GM18861 (cell line): Measurements from ENCODE around the gene HOXB4.

ENCODE experiments used
- ATAC-seq: cut with Tn5 transposase; IDR thresholded peaks from one replicate; pipeline ENCODE4 v1.9.1; 2021; ENCODE audit not compliant: unreplicated experiment

The HOXB4 gene

DNA sequence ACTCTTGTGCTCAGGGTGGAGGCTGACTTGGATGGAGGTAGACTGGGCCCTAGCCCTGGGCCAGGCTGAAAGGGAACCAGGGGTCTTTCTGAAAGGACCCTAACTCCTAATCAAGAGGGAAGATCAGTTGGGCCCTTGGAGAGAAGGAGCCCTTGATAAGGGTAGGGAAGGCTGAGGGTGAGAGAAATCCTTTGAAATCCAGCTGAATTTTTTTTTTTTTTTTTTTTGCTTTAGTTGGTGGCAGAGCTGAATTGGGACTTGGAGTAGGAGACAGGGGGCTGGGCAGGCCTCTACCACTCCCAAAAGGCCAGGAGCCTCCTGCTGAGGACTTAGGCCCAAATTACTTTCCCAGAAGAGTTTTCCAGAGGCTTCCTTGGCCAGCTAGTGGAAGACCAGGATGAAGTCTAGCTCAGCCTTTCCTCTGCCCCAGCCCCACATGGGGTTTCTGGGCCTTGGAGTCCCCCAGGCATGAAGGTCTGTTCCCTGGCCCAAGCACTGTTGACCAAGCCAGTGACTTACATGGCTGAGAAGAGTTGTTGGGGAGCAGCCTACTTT is 12.5 kb upstream of the HOXB4 start:
- ATAC-seq: no peak

DNA sequence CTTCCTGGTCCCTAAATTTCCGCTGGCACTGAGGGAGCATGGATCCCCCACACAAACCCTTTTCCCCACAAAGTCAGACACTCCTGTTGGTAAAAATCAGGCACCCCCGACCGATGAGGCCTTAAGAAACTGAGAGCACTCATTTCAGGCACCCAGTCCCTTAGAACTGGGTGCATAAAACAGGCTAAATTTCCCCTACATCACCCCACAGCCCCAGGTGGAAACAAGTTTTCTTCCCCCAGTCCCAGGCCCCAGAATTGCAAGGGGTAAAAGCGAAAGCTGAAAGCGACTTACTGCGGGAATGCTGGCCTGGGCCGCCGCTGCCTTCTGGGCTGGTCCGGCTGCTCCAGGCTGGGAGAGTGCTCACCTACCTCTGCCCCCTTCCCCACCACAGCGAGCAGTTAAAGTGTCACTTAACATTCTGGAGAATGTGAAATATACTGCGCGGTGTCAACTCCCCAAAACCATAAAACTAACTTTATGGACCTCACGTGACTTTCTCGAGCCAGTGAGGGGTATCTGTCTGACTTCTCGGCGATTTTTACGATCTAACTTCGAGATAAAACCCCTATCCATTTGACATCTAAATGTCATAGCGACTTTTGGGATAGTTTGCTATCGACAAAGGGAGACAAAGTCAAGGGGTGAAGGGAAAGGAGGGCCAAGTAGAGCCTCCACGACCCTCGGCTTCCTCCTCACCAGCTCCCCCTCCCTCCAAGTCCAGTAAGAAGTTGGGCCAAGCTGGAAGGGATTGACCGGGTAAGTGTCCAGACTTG is 11.9 kb upstream of the HOXB4 start, which contains the start of gene HOXB3:
Gene HOXB3, minus strand, starts transcription at position 411 of the 776 bp plus-strand sequence. CDS start 37,767 bp downstream, outside the sequence.
- ATAC-seq: no peak

GRCh38 chr17:48589060-48589830 is 11.1 kb upstream of the HOXB4 start:
- no peak for ATAC-seq

GRCh38 chr17:48588528-48588927 is 10.4 kb upstream of the HOXB4 start:
- no peak for ATAC-seq

GRCh38 chr17:48588074-48588415 is 9.9 kb upstream of the HOXB4 start:
- no peak for ATAC-seq

DNA sequence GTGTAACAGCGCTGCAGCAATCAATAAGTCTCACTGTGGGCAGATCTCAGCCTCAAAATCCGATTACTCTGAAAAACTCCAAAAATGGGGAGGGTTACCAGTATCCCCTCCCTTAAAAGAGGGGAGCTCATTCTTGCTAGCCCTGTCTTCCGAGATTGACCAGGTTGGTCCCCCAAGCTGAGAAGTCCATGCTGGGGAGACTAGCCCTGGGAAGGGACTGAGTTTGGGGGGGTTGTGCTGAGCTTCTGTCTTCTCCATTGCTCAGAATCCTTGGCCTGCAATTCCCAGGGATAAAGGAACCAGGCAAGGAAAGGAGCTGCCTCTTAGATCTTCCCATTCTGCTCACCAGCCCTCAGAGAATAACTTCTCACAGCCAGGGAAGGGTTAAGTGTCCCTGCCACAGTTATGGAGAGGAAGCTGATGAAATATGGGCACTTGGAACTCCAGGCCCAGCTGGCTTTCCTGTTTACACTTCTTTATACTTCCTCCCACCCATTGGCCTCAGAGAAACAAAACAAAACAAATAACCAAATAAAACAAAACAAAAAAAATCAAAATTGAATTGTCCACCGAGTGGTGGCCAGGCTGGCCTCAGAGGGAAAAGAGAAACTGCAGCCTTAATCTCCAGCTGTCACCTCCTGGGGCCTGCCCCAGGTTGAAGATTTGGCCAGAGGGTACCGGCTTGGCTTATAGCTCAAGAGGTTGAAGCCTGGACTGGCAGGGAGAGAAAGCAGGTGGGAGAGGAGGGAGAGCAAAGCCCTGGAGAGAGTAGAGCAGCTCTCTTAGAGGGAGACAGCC is 9.3 kb upstream of the HOXB4 start:
- ATAC-seq: no peak

GRCh38 chr17:48586355-48587258 is 8.5 kb upstream of the HOXB4 start:
- no peak for ATAC-seq

GRCh38 chr17:48584223-48584741 is 6.1 kb upstream of the HOXB4 start:
- ATAC-seq: no peak

GRCh38 chr17:48583708-48584222 is 5.6 kb upstream of the HOXB4 start:
- ATAC-seq: no peak

DNA sequence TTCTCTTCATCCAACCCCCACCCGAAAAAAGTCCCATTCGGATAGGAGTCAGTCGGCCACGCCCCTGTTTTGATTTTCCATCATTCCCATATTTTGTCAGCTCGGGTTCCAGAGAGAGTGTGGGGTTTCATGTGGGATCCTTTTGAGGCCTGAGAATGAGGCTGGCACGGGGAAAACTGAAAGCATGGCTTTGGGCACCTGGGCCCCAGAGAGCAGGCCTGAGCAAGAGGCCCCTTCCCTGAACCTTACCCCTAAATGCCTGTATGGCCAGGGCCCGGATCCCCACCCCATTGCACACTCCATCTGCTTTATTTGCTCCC is 4.6 kb upstream of the HOXB4 start:
- no peak for ATAC-seq

DNA sequence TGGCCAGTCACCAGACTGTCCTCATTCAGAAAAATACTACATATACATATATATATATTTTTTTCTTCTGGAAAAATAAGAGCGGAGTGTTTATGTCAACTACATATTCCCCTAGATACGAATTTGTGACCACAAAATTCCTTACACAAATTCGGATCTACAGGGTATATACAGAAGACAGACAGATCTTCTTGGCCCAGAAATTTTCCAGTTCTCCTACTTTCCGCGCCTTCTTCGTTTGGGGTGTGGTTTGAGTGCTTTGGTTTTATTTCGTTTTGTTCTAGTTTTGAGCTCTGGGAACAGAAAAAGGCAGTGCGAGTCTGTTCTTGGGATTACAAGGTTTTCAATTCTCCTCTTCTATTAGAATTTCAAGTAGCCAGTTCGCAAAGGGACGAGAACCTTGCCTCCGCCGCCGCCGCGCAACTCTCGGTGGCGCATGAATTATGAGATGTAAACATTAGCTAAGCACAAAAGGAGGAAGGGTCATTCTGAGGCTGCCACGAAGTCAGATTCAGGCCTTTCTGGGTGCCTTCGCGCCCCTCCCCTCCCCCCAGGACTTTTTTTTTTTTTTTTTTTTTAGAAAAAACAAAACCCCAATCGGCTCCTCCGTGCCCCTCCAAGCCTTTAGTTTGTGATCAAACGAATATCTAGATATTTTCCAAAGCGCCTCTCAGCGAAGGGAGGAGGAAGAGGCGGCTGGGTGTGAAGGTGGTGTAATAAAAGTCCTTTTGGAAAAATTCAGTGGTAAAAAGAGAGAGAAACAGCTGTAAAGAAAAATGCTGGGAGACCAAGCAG is 1.8 kb upstream of the HOXB4 start:
- ATAC-seq: no peak

GRCh38 chr17:48579471-48579759 is 1.3 kb upstream of the HOXB4 start:
- ATAC-seq: no peak

DNA sequence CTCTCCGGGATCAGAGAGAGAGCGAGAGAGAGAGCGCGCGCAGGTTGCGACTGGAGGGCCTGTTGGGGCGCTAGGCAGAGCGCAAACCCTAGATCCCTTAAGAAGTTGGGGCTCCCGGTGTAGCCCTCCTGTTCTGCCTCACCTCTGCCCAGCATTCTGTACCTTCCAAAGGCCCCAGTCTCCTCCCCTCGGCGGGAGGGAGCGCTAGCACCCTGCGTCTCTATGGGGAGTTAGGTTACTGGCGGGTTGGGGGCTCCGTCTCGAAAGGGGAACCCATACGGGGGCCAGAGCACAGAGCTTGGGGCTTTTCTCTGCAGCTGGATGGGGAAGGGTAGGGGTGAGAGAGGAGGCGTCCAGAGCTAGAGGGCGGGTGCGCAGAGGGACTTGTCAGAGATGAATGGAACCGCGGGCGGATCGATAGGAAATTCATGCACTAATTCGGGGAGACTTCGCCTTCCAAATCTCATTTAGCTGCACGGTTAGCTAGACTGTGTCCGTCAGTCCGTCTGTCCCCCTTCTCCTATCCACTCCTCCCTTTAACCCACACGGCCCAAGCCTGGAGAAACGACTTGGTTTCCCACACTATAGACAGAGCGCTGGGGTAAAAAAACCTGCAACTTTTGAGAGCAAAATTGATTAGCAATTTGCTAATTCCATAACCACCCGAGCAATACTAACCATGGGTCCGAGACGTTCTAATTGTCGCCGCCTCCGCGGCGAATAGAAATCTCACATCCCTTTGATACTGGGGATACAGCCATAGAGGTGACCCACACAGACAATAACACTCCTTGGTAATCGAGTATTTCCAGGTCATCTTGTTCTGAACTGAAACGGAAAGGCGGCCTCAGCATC is 693 bp upstream of the HOXB4 start:
- ATAC-seq: no peak

DNA sequence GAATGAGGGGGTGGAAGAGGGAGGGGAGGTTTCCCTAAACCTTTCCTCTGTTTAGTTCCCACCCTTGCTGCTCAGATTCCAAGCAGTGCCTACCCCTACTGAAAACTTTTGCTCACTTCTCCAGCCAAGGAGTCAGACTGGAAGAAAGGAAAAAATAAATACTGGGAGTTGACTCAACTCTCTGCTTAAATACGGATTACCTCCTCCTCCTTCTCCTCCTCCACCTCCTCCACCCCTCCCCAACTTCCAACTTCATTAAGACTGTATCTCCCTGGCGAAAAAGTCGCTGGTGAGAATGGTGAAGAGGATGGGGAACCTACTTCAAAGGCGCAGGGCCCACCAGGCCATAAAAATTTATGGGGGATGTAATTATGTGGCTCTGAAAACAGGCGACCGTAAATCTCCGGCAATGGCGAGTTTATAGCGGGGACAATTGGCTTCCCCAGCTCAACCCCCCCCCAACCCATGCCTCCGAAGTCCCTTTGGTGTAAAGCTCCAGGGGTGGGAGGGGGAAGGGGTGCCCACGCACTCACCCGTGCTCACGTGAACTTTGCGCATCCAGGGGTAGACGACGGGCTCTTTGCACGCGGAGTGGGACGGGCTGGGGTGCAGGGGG is 712 bp downstream of the HOXB4 start:
- no peak for ATAC-seq

- ATAC-seq: no peak
Observed at GRCh38 chr17:48576479-48577309, 1.5 kb downstream of the HOXB4 start.

DNA sequence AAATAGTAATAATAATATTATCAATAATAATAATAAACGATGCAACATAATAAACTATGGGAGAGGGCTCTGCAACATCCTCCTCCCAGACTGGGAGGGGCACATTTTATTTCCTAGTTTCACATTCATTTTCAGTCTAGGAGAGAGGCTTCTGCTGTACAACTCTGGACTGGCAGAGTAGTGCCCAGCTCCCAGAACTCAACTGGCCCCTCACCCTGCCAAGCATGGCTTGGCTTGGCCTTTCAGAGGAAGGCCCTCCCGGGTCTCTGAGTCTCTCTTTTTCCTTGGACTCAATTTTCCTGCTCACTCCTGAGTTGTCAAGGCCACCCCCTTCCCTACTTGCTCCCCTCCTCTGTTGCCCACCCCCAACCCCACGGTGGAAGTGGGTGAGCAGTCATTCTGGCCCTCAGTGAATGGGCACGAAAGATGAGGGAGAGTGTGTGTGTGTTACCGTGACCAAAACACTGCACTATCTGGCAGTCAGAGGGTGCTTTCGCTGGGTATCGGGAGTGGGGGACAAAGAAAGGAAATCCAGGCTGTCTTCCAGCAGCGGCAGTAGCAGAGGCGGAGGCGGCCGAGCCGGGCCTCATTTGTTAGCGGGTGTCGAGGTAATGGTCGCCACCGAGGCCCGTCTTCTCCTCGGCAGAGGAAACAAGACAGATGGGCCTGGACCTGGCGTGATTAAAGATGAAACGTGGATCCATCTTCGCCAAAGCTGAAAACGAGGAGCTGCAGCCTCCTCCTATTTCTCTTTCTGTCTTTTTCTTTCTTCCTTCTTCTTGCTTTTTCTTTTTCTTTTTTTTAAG is 2.3 kb downstream of the HOXB4 start:
- ATAC-seq: no peak
